ENCODE results near the gene COL25A1.

The COL25A1 gene

GRCh38 chr4:109207898-109208297 is 94.6 kb downstream of the COL25A1 start:
- Histone ChIP-seq H3K4me2 (ENCODE audit: low read length) (no peak overlapping the region), H3K9ac (ENCODE audit: low read length) (no peak overlapping the region), H3K27me3 (ENCODE audit: low read depth, low read length) (no peaks in the 10 kb centered on the region), H3K36me3 (replicated peaks; ENCODE audit: low read depth, low read length) (no peaks in the 10 kb centered on the region), H3K4me1 (ENCODE audit: low read length) (no peaks in the 10 kb centered on the region), H3K9me3 (ENCODE audit: insufficient read depth, low read length) (no peaks in the 10 kb centered on the region), H3K79me2 (ENCODE audit: low read length) (no peaks in the 10 kb centered on the region), H4K20me1 (ENCODE audit: insufficient read depth, low read length) (no peaks in the 10 kb centered on the region), H2AFZ (ENCODE audit: low read depth, low read length) (no peak overlapping the region), H3K4me3 (ENCODE audit: low read length) (no peak overlapping the region), H3K27ac (ENCODE audit: low read length) (no peak overlapping the region)
- no peak for TF ChIP-seq EZH2phosphoT487 (IDR thresholded peaks at IDR 0.05; ENCODE audit: low read depth)
- TF ChIP-seq, protein P1, sequence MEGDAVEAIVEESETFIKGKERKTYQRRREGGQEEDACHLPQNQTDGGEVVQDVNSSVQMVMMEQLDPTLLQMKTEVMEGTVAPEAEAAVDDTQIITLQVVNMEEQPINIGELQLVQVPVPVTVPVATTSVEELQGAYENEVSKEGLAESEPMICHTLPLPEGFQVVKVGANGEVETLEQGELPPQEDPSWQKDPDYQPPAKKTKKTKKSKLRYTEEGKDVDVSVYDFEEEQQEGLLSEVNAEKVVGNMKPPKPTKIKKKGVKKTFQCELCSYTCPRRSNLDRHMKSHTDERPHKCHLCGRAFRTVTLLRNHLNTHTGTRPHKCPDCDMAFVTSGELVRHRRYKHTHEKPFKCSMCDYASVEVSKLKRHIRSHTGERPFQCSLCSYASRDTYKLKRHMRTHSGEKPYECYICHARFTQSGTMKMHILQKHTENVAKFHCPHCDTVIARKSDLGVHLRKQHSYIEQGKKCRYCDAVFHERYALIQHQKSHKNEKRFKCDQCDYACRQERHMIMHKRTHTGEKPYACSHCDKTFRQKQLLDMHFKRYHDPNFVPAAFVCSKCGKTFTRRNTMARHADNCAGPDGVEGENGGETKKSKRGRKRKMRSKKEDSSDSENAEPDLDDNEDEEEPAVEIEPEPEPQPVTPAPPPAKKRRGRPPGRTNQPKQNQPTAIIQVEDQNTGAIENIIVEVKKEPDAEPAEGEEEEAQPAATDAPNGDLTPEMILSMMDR (IDR thresholded peaks at IDR 0.05; ENCODE audit: low read depth, low read length): no peak

GRCh38 chr4:109207061-109207460 is 95.4 kb downstream of the COL25A1 start:
- TF ChIP-seq EZH2phosphoT487 (IDR thresholded peaks at IDR 0.05; ENCODE audit: low read depth): no peak
- TF ChIP-seq, protein P1 (IDR thresholded peaks at IDR 0.05; ENCODE audit: low read depth, low read length): no peak
- no peaks in the 10 kb centered on the region for H3K36me3 ChIP-seq (replicated peaks; ENCODE audit: low read depth, low read length)
- H3K4me3 ChIP-seq (ENCODE audit: low read length): no peak overlapping the region
- no peak overlapping the region for H3K4me2 ChIP-seq (ENCODE audit: low read length)
- no peak overlapping the region for H2AFZ ChIP-seq (ENCODE audit: low read depth, low read length)
- H3K9ac ChIP-seq (ENCODE audit: low read length): no peak overlapping the region
- H3K79me2 ChIP-seq (ENCODE audit: low read length): no peaks in the 10 kb centered on the region
- no peaks in the 10 kb centered on the region for H3K4me1 ChIP-seq (ENCODE audit: low read length)
- H3K9me3 ChIP-seq (ENCODE audit: insufficient read depth, low read length): no peaks in the 10 kb centered on the region
- no peak overlapping the region for H3K27ac ChIP-seq (ENCODE audit: low read length)
- no peaks in the 10 kb centered on the region for H4K20me1 ChIP-seq (ENCODE audit: insufficient read depth, low read length)
- H3K27me3 ChIP-seq (ENCODE audit: low read depth, low read length): no peaks in the 10 kb centered on the region

DNA sequence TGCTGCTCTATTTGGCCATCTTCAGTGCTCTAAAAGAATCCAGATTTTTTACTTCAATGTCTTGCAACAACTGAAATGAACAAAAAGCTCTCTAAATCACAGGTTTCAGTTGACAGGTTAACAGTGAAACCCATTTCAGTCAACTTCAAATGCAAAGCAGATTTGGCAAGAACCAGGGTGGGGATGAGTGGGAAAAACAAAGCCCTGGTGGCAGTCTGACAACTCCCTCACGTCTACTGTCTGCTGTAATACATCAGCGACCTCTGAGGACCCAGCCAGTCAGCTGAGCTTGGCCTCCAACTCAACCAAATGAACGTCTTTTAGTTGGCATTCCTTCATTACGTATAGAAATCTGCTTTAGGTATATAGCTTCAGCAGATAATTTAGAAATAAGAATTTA is 95.8 kb downstream of the COL25A1 start:
- Histone ChIP-seq H2AFZ (ENCODE audit: low read depth, low read length) (no peak overlapping the region), H3K27me3 (ENCODE audit: low read depth, low read length) (no peaks in the 10 kb centered on the region), H3K4me1 (ENCODE audit: low read length) (no peaks in the 10 kb centered on the region), H4K20me1 (ENCODE audit: insufficient read depth, low read length) (no peaks in the 10 kb centered on the region), H3K4me2 (ENCODE audit: low read length) (no peak overlapping the region), H3K79me2 (ENCODE audit: low read length) (no peaks in the 10 kb centered on the region), H3K9ac (ENCODE audit: low read length) (no peak overlapping the region), H3K4me3 (ENCODE audit: low read length) (no peak overlapping the region), H3K27ac (ENCODE audit: low read length) (no peak overlapping the region), H3K9me3 (ENCODE audit: insufficient read depth, low read length) (no peaks in the 10 kb centered on the region), H3K36me3 (replicated peaks; ENCODE audit: low read depth, low read length) (no peaks in the 10 kb centered on the region)
- TF ChIP-seq, protein P1 (IDR thresholded peaks at IDR 0.05; ENCODE audit: low read depth, low read length): no peak
- no peak for TF ChIP-seq EZH2phosphoT487 (IDR thresholded peaks at IDR 0.05; ENCODE audit: low read depth)

- Histone ChIP-seq H3K4me1 (ENCODE audit: low read length) (no peaks in the 10 kb centered on the region), H3K79me2 (ENCODE audit: low read length) (no peaks in the 10 kb centered on the region), H2AFZ (ENCODE audit: low read depth, low read length) (no peak overlapping the region), H3K9ac (ENCODE audit: low read length) (no peak overlapping the region), H3K4me2 (ENCODE audit: low read length) (no peak overlapping the region), H3K27ac (ENCODE audit: low read length) (no peak overlapping the region), H3K36me3 (replicated peaks; ENCODE audit: low read depth, low read length) (no peaks in the 10 kb centered on the region), H3K4me3 (ENCODE audit: low read length) (no peak overlapping the region), H3K9me3 (ENCODE audit: insufficient read depth, low read length) (no peaks in the 10 kb centered on the region), H4K20me1 (ENCODE audit: insufficient read depth, low read length) (no peaks in the 10 kb centered on the region), H3K27me3 (ENCODE audit: low read depth, low read length) (no peaks in the 10 kb centered on the region)
- TF ChIP-seq, protein P1 (IDR thresholded peaks at IDR 0.05; ENCODE audit: low read depth, low read length): no peak
- no peak for TF ChIP-seq EZH2phosphoT487 (IDR thresholded peaks at IDR 0.05; ENCODE audit: low read depth)
These were observed 97.3 kb downstream of the COL25A1 start for GRCh38 chr4:109205186-109205585.
